ENCODE measurements around the gene RPP25L.

The RPP25L gene

GRCh38 chr9:34635556-34635955 lies 23.7 kb upstream of the RPP25L start:
- no peak for TF ChIP-seq USF1 (IDR thresholded peaks at IDR 0.05)

DNA sequence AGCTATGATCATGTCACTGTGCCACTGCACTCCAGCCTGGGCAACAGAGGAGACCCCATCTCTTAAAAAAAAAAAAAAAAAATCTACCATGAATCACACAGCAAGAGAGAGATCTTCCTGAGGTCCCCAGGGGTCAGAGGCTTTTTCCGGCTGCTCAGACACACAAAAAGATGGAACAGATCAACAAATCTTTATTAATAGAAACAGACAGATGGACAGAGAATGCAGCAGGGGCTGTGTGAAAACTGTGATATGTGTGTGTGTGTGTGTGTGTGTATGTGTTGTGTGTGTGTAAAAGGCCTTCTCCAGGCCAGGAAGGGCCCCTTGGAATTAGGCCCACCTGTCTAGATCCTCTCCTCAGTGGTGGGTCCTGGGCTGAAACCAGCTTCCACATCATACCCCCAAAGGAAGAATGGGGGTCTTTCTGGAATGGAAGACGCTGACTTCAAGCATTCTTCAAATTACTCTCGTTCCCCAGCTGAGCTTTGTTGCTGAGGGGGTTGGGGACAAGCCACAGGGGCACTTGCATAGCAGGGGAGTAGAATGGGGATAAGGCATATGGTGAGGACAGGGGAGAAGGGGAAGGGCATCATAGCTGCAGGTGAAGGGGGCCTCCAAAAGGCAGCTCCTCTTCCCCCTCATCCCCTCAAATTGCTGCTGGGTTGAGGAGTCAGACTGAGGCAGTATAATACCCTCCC lies 22.8 kb upstream of the RPP25L start:
- TF ChIP-seq TCF12 (IDR thresholded peaks at IDR 0.05; ENCODE audit: low read depth): no peak
- no peak for TF ChIP-seq TEAD4 (IDR thresholded peaks at IDR 0.05)
- TF ChIP-seq YY1 (IDR thresholded peaks at IDR 0.05; ENCODE audit: low read depth): no peak
- no peak for TF ChIP-seq USF1 (IDR thresholded peaks at IDR 0.05)
- no peak for TF ChIP-seq TAF1 (IDR thresholded peaks at IDR 0.05; ENCODE audit: low read depth)
- no peak for TF ChIP-seq ZBTB7A (IDR thresholded peaks at IDR 0.05; ENCODE audit: low read depth)
- no peak for TF ChIP-seq EGR1 (IDR thresholded peaks at IDR 0.05)

GRCh38 chr9:34633851-34634550 lies 22.1 kb upstream of the RPP25L start:
- no peak for TF ChIP-seq CREB1 (IDR thresholded peaks at IDR 0.05; ENCODE audit: low read depth)
- TF ChIP-seq TEAD4 (IDR thresholded peaks at IDR 0.05): peak; percentile 29; the same call in 1 of the 2 replicates
- no peak for TF ChIP-seq CEBPB (IDR thresholded peaks at IDR 0.05)
- TF ChIP-seq RAD21 (IDR thresholded peaks at IDR 0.05; ENCODE audit: low read depth): peak; percentile 76

DNA sequence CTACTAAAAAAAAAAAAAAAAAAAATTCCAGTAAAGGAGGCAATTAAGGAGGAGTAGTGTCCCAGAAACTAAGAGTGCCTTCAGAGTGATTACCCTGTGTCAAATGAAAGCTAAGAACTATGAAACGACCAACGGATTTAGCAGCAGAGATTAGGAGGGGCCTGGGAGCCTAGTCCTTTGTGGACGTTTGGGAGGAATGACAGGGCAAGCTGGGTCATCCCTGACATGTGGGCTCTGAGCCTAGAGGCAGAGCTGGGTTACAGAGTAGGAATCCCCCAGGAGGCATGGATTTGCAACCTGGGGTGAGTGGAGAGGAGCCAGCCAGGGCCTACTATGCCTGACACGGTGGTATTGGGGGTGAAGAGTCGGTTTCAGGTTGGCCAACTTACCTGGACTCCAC lies 21.3 kb upstream of the RPP25L start:
- TF ChIP-seq YY1 (IDR thresholded peaks at IDR 0.05; ENCODE audit: low read depth) (no peak), TAF1 (IDR thresholded peaks at IDR 0.05; ENCODE audit: low read depth) (no peak), CREB1 (IDR thresholded peaks at IDR 0.05; ENCODE audit: low read depth) (no peak), NFIC (IDR thresholded peaks at IDR 0.05) (no peak), USF1 (IDR thresholded peaks at IDR 0.05) (no peak), FOXM1 (IDR thresholded peaks at IDR 0.05; ENCODE audit: borderline replicate concordance, low read depth) (no peak), EP300 (IDR thresholded peaks at IDR 0.05; ENCODE audit: borderline replicate concordance) (no peak), RAD21 (IDR thresholded peaks at IDR 0.05; ENCODE audit: low read depth) (no peak), EGR1 (IDR thresholded peaks at IDR 0.05) (no peak), TCF12 (IDR thresholded peaks at IDR 0.05; ENCODE audit: low read depth) (no peak), TEAD4 (IDR thresholded peaks at IDR 0.05) (no peak), ZBTB7A (IDR thresholded peaks at IDR 0.05; ENCODE audit: low read depth) (no peak), MAX (IDR thresholded peaks at IDR 0.05) (no peak), REST (IDR thresholded peaks at IDR 0.05; ENCODE audit: low read depth) (no peak), CEBPB (IDR thresholded peaks at IDR 0.05) (no peak)

DNA sequence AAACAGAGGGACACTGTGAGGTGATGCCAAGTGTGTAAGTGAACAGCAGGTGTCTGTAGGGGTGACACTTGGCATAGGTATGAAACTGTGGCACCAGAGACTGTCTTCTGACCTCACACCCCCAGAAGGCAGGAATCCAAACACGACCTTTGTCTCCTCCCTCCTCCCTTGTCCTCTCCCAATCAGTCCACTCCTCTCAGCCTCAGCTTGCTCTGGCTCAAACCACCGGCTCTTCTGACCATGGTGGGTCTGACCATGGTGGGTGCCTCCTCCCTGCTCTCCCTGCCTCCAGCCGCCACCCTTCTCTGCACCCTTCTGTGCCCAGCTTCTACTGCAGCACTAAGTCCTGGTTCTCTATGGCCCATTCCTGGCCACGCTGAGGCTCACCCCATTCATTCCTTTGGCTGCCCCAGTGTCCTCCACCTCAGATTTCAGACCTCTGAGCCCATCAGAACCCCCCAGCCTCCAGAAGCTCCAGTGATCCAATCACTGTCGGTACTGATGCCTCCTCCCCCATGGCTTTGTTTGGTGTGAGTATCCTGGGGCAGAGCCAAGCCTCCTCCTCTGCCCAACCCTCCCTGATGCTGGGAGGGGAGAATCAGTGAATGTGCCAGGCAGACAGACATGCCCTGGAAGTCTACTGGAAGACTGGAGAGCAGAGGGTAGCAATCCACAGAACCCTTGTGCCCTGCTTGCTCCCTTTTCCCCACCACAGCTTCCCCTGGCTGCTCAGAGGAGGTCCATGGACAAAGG lies 18.7 kb upstream of the RPP25L start:
- TF ChIP-seq TCF12 (IDR thresholded peaks at IDR 0.05; ENCODE audit: low read depth) (no peak), REST (IDR thresholded peaks at IDR 0.05; ENCODE audit: low read depth) (no peak), MAX (IDR thresholded peaks at IDR 0.05) (no peak), CREB1 (IDR thresholded peaks at IDR 0.05; ENCODE audit: low read depth) (no peak), TAF1 (IDR thresholded peaks at IDR 0.05; ENCODE audit: low read depth) (no peak), EP300 (IDR thresholded peaks at IDR 0.05; ENCODE audit: borderline replicate concordance) (no peak), CEBPB (IDR thresholded peaks at IDR 0.05) (no peak), YY1 (IDR thresholded peaks at IDR 0.05; ENCODE audit: low read depth) (no peak), TEAD4 (IDR thresholded peaks at IDR 0.05) (no peak), USF1 (IDR thresholded peaks at IDR 0.05) (no peak), FOXM1 (IDR thresholded peaks at IDR 0.05; ENCODE audit: borderline replicate concordance, low read depth) (no peak), NFIC (IDR thresholded peaks at IDR 0.05) (no peak), RAD21 (IDR thresholded peaks at IDR 0.05; ENCODE audit: low read depth) (no peak), EGR1 (IDR thresholded peaks at IDR 0.05) (no peak)

Data from Ishikawa (cell line).